AG10803 (cell line): Measurements from ENCODE around the gene MXRA5.
A peak's percentile ranks its signal among the peaks of the same experiment; 100 is the strongest.

ENCODE experiments used
- DNase-seq: peaks from one replicate; pipeline ENCODE4 v3.0.0; 2010; ENCODE audit warnings: low read depth
- H3K4me3 ChIP-seq: 2 replicates; pipeline ENCODE4 v1.5.1; 2011; ENCODE audit warnings: mild to moderate bottlenecking, low read length, control low read depth
- TF ChIP-seq, protein P1 (sequence below): conservative IDR thresholded peaks from 2 replicates; pipeline ENCODE4 v1.5.1; 2011; ENCODE audit warnings: mild to moderate bottlenecking, low read length, control low read depth, inconsistent platforms

The MXRA5 gene

DNA sequence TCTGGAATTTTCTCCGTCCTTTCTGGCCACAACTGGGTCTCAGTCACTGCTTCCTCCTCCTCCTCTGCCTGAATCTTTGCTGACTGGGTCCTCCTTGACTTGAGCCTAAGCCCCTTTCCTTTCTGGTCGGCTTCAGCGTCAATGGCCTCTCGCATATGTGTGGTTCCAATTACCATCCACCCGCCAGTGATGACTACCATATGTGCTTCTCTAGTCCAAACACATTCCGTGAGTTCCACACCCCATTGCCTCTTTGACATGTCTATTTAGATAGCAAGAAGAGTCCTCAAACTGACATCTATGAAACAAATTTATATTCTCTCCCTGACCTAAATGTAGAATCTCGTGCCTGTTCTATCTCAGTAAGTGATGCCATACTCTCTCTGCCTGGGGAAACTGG, 19.8 kb downstream of the MXRA5 start:
- H3K4me3 ChIP-seq = no peak overlapping the region
- TF ChIP-seq, protein P1, sequence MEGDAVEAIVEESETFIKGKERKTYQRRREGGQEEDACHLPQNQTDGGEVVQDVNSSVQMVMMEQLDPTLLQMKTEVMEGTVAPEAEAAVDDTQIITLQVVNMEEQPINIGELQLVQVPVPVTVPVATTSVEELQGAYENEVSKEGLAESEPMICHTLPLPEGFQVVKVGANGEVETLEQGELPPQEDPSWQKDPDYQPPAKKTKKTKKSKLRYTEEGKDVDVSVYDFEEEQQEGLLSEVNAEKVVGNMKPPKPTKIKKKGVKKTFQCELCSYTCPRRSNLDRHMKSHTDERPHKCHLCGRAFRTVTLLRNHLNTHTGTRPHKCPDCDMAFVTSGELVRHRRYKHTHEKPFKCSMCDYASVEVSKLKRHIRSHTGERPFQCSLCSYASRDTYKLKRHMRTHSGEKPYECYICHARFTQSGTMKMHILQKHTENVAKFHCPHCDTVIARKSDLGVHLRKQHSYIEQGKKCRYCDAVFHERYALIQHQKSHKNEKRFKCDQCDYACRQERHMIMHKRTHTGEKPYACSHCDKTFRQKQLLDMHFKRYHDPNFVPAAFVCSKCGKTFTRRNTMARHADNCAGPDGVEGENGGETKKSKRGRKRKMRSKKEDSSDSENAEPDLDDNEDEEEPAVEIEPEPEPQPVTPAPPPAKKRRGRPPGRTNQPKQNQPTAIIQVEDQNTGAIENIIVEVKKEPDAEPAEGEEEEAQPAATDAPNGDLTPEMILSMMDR = no peak
- peak; percentile 89 for DNase-seq

DNA sequence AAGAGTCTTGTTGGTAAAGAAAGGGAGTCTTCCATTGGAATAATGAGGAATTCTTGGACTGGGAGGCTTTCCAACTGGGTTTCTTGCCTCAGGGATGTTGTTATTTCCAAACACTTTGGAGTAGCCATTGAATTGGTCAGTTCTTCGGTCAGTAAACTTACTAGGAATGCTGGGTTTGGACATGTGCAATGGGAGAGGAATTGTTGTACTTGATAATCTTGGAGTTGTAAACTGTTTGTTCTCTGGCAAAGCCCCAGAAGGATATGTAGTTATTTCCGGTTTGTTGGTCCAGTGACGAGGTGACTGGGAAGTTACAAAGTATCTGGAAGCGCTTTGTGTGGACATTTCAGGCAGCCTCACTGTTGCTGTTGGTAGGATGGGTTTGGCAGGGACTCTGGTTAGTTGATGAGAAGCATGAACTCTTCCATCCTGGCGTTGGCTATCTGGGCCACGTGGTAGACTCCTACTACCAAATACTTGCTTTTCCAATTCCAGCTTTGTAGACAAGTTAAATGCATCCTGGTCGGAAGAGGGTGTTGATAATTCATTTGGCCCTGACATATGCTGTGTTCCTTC, 25.9 kb downstream of the MXRA5 start:
- H3K4me3 ChIP-seq = no peak overlapping the region
- TF ChIP-seq, protein P1 = no peak
- DNase-seq = no peak

DNA sequence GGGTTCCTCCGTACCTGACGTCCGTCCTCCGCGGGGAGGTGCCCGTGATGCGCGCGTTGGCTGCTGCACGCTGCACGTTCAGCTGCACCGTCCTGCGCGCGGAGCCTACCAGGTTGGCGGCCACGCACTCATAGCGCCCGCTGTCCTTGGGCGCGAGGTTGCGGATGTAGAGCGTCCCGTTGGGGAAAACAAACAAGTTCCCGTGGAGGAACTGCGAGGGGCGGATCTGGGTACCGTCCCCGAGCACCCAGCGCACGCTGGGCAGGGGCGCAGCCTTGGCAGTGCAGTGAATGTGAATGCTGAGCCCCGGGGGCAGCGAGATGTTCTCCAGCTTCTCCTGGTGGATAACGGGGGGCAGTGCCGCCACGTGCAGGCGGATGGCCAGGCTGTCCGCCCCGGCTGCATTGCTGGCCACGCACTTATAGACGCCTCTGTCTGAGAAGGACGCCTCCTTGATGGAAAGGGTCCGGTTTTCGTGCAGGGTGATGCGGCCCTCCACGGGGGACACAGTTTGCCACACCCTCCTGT, 29.2 kb downstream of the MXRA5 start:
- H3K4me3 ChIP-seq = no peak overlapping the region
- DNase-seq = no peak
- TF ChIP-seq, protein P1 = no peak

DNA sequence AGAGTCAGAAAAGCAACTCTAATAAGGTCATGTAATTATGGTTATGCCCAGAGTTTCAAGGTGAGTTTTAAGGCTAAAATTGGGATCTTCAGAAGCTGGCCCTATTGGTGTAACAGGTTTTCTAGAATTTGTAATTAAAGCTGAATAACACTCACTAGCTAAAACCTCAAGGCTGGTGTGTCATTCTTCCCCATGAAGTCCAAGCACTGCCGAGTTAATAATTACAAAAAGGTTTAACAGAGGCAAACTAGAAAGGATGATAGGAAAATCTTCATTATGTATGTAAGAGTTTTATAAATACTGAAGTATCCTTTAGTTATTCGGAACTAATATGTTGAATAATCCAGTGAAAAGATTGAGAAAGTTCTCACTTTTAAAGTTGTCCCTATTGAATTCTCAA, 34.3 kb downstream of the MXRA5 start:
- TF ChIP-seq, protein P1 = no peak
- no peak for DNase-seq
- no peak overlapping the region for H3K4me3 ChIP-seq

DNA sequence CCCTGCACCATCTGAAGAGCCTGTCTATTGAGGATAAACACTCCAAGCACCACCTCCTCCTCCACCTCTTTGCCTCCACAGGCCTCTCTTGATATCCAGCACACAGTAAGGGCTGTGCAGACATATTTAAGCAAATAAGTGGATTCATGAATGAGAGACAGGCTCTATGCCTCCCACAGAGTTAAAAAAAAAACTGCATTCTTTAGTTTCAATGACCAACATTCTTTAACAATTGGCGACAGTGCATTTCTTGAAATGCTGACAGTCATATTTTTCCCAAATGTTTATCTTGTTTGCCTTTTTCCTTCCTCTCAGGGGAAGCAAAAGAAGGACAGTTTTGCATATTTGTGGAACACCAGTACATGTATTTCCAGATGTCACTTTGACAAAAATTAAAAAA, 38.6 kb downstream of the MXRA5 start:
- TF ChIP-seq, protein P1 = no peak
- peak; percentile 16 for DNase-seq
- H3K4me3 ChIP-seq = no peak overlapping the region

DNA sequence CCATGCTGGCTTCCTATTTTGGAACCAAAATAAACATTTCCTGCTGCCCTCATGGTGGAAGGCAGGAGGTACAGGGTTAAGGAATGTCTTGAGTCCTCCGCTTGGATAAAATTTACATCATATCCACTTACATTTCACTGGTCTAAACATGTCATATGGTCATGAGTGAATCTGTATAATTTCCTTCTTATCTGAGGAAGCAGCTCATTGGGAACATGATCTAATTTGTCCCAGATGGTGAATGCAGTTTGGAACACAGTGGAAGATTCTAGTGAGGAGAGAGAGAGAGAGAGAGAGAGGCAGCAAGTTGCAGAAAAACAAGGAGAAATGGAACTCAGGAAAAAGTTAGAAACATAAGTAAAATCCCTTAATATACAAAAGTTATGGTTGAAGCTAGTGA, 46.8 kb downstream of the MXRA5 start:
- H3K4me3 ChIP-seq = no peak overlapping the region
- DNase-seq = peak; percentile 75
- TF ChIP-seq, protein P1 = no peak

DNA sequence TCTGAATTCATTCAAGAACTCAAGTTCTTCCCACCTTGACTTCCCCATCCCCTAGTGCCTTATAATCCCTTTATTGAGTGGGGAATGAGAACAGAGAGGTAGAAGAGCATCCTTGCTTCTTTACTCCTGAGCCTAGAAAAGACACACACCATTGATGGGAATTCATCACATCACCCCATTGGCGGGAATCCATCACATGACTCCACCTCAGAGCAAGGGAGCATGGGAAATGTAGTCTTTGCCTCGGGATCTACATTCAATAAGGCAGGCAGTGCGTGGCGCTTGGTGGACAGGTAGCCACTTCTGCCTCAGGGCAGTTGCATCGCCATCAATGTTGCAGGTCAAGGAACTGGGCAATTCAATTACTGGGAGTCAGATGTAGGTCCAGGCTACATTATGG, 50.7 kb downstream of the MXRA5 start:
- DNase-seq = no peak
- H3K4me3 ChIP-seq = no peak overlapping the region
- TF ChIP-seq, protein P1 = no peak
